Measurements from ENCODE around the gene TSHZ2.

GRCh38 chr20:53080687-53080962, 108.5 kb downstream of the TSHZ2 start:
- TF ChIP-seq FOXK2 (IDR thresholded peaks at IDR 0.05): no peak
- no peak for TF ChIP-seq PKNOX1 (IDR thresholded peaks at IDR 0.05)
- no peak for TF ChIP-seq FOXM1 (IDR thresholded peaks at IDR 0.05; ENCODE audit: borderline replicate concordance)
- TF ChIP-seq ARNT (IDR thresholded peaks at IDR 0.05): no peak
- TF ChIP-seq SP1 (IDR thresholded peaks at IDR 0.05): no peak
- TF ChIP-seq BHLHE40 (IDR thresholded peaks at IDR 0.05; ENCODE audit: borderline replicate concordance): no peak

All from HEK293T (cell line).